NOMO-1 treated with DMSO at 0.1 percent for 48 hours (cell line): Measurements from ENCODE around the gene C14orf93.
A peak's percentile ranks its signal among the peaks of the same experiment; 100 is the strongest.

Experiments
- DNase-seq: peaks from one replicate; lab custom pipeline; 2025; ENCODE audit not compliant: unreplicated experiment; lab: John Stamatoyannopoulos, UW

Gene C14orf93

DNA sequence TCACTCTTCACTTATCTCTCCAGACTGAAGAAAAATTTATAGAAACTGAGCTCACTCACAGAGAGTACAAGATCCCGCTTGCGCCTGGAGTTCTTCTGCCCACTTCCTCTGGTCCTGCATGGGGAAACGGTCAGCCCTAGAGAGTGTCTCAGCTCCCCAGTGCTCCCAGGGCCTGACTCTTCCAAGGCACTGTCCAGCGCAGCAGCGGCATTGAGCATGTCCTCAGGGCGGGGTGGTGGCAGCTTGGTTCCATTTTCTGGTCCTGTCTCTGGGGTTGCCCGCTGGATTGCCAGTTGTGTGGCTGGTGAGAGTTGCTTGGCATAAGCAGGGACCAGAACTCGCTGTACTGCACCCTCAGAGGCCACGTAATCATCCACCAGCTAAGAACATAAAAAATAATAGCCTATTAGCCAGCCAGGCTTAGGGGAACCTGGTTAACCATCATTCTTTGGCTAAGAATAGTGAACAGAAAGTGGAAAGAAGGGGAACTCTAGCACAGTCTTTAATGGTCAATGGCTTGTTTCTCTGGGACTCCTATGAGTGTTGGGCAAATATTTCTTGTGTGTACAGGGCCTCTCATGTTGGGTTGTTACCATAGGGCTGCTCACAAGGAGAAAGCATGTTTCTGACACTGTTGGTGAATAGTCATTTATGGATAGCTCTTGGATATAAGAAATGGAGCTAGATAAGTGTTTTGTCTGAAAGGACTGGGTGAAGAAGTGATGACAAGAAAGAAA, 13.9 kb downstream of the C14orf93 start:
- DNase-seq, result peak; percentile 60

DNA sequence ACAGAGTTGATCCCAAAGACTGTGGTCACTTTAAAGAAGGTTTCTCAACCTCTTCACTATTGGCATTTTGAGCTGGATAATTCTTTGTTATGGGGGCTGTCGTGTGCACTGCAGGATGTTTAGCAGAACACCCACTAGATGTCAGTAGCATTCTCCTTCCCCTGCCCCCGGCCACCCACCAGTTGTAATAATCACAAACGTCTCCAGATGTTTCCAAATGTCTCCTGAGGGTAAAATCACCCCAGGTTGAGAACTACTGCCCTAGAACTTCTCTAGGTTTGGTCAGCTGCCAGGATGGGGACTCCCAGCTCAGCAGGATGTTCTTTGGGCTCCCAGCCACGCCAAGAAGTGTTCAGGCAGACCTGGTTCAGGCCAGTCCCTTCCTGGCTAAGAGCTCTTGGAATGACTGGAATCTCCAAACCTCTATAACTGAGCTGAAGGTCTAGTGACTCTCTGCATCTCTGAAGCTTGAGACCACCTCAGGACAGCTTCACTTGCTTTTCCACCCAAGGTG, 15.1 kb downstream of the C14orf93 start:
- peak; percentile 22 for DNase-seq

- no peak for DNase-seq
These were observed 16.4 kb downstream of the C14orf93 start for GRCh38 chr14:22993517-22993916.

DNA sequence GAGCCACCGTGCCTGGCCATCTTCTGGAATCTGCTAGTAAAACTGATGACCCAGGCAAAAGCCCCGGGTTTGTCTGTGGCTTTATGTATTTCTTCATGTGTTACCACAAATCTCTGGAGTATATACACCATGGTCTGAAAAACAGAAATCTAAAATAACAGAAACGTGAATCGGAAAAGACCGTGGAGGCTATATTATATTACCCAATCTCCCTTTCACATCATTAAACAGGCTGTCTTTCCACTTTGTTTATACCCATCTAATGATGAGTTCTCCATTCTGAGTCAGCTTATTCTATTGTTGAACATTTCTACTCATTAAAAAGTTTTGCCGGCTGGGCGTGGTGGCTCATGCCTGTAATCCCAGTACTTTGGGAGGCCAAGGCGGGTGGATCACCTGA, 18.1 kb downstream of the C14orf93 start:
- DNase-seq, result no peak

DNA sequence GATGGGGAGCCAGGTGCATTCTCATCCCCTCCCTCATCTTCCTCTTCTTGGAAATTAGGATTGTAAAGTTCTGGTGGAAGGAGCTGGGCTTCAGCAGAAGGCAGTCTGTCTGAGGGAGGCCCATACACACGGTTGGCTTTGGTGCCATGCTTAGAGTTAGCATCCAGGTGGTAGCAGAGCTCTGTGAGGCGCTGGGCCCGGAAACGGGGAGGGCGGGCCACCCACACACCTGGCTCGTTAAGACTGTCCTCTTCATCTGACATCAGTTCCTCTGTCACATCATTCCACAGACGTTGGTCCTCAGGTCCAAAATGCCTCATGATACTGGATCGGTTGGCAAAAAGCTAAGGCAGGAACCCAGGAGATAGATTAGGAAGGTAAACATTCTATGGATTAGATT, 22.7 kb downstream of the C14orf93 start:
- DNase-seq, result no peak

DNA sequence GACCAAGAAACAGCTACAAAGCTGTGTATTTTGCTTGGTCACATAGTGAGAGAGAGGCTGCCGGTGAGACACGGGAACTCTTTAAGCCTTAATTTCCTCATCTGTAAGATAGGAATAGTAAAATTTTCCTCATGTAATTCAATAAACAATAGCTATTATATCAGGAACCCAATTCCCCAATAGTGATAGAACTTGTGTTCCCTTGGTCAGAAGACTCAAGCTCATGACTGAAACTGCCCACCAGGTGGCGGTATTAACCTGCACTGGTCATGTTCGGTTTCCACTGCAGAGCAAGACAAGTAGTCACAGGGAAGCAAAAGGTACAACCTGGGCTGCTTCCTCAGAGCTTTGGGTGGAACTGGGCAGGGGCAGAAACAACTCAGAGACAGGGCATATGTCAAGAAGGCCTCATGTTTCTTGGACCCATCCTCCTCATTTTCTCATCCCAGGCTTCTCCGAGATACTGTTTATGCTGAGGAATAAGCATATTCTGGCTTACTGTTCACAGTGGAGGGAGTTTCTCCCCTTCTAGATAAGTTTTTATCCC, 23.4 kb downstream of the C14orf93 start:
- DNase-seq, result peak; percentile 75

GRCh38 chr14:22985894-22986507, 23.9 kb downstream of the C14orf93 start:
- no peak for DNase-seq

- DNase-seq, result no peak
These were observed 24.8 kb downstream of the C14orf93 start for GRCh38 chr14:22984959-22985658.

DNA sequence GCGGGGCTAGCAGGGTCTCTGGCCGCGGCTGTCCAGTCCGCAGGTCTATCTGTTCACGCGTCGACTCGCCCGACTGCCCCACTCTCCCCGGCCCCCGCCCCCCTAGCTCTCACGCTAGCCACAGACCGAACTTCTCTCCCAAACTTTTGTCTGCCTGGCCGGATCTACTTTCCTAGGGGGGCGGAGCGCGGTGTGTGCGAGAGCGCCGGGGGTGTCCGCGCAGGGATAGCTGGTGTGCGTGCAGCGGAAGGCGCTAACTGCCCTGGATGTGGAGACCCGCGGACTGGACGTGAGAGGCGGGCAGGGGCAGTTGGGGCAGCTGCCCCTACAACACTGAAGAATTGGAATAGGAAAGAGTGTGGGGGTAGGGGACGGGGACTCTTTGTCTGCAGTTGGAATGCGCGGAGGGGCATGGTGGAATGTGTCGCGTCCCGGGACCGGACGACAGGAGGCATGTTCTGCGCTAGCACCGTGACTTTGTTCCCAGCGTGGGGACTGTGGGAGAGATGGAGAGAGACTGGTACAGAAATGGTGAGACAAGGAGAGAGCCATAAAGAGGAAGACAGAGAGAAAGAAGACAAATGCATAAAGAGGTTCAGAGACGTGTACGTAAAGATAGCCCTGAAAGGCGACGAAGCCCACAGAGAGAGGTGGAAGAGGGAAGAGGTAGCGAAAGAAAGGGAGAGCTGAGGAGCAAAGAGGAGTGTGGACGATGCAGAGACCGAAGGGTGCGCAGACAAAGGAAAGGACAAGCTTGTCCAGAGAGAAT, 27.3 kb downstream of the C14orf93 start, which contains the start of gene AJUBA:
Gene AJUBA (minus strand): TSS at position 75 of the 769 bp plus-strand sequence. CDS start 285 bp downstream, outside the sequence.
- peak; percentile 77 for DNase-seq

DNA sequence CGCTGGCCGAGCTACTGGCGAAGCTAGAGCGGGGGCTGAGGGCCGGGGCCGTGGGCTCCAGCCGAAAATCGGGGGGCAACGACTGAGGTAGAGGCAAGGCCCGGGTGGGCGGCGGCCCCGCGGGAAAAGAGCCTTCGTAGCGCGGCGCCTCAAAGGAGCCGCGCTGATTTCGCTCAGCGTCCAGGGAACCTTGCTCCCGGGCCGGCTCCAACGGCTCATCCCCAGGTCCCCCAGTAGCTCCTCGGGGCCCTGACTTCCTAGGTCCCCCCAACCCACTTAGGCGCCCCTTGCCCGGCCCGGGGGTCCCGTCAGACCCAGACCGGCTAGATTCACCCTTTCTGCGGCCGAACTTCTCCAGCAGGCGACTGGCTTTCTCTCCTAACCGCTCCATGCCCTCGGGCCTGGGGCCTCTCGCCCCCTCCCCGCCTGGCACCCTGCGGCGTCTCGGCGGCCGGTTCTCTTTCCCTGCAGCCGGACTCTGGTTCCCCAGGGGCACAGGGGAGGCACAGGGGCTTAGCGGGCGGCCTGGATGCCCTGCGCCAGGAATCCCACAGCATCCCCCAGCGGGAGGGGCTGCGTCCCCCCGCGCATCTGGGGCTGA, 28.0 kb downstream of the C14orf93 start:
- DNase-seq, result no peak

DNA sequence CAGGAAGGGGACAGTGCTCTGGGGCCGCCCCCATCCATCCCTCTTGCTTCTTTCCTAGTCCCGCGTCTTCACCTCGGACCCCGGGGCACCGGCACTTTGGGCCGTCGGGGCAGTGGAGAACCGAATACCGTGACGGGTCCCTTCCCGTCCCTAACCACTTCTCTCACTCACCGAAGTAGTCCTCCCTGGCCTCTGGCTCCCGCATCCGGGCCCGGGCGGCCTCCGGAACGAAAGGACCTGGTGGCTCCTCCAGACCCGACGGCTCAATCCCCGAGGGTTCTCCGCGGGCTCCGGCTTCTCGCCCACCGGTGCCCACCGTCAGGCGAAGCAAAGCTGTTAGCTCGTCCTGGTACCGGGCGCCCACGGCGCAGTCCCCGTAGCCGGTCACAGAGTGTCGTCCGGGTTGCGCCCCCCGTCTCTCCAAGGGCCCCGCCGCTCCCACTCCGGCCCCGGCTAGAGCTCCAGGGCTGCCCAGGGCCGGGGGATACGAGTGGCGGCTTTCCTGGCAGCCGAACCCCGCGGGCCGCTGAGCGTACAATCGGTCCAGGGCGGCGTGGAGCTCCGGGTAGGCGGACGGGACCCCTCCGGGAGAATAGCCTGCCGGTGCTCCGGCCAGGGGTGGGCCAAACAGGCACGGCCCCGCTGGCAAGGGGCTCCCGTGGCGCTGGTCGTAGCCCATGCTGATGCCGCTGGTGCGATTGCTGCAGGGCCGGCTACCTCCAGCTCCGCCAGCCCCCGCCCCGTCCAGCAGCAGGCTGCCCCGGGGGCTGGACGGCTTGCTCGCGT, 28.7 kb downstream of the C14orf93 start:
- no peak for DNase-seq

DNA sequence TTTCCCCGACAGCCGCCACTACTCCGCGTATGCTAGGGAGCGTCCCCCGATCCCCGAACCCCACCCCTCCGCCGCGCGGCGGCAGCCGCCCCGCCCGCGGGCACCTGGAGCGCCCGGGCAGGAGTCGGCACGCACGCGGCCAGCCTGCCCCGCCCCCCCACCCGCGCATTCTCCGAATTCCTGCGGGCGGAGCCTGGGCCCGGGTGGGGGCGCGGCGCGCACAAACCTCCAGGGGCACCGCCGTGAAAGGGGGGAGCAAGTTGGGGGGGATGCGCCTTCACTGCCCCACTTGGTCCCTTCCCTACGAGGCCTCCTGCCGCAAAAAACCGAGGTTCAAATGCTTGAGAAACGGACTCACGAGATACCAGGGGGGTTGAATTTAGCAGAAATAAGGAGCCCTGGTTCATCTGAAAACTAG, 29.3 kb downstream of the C14orf93 start:
- no peak for DNase-seq

- no peak for DNase-seq
These were observed 30.1 kb downstream of the C14orf93 start for GRCh38 chr14:22979748-22980392.

GRCh38 chr14:22978981-22979671, 30.8 kb downstream of the C14orf93 start:
- DNase-seq, result no peak

GRCh38 chr14:22978487-22978837, 31.5 kb downstream of the C14orf93 start:
- DNase-seq, result no peak

- no peak for DNase-seq
These were observed 32.1 kb downstream of the C14orf93 start for GRCh38 chr14:22977684-22978486.

- no peak for DNase-seq
These were observed 32.6 kb downstream of the C14orf93 start for GRCh38 chr14:22977434-22977683.
